GM18498 (cell line): ENCODE data around the gene BABAM2.

Source experiments
- ATAC-seq: cut with Tn5 transposase; IDR thresholded peaks from one replicate; pipeline ENCODE4 v1.9.1; 2021; ENCODE audit warnings: mild to moderate bottlenecking, moderate library complexity; ENCODE audit not compliant: unreplicated experiment

BABAM2 gene

GRCh38 chr2:28269019-28269784 is 378.7 kb downstream of the BABAM2 start:
- no peak for ATAC-seq

- ATAC-seq, result no peak
Observed at GRCh38 chr2:28270456-28271152, 380.1 kb downstream of the BABAM2 start.

- no peak for ATAC-seq
Observed at GRCh38 chr2:28271231-28271918, 380.8 kb downstream of the BABAM2 start.

- no peak for ATAC-seq
Observed at GRCh38 chr2:28271919-28272250, 381.4 kb downstream of the BABAM2 start.

GRCh38 chr2:28273751-28274150 is 383.2 kb downstream of the BABAM2 start:
- ATAC-seq, result no peak

GRCh38 chr2:28274911-28275685 is 384.6 kb downstream of the BABAM2 start:
- ATAC-seq, result no peak

GRCh38 chr2:28276076-28276618 is 385.6 kb downstream of the BABAM2 start:
- ATAC-seq, result peak; percentile 68

GRCh38 chr2:28276807-28277206 is 386.3 kb downstream of the BABAM2 start:
- no peak for ATAC-seq

GRCh38 chr2:28277466-28277865 is 386.9 kb downstream of the BABAM2 start:
- no peak for ATAC-seq

- ATAC-seq, result no peak
Observed at GRCh38 chr2:28279371-28279770, 388.8 kb downstream of the BABAM2 start.

- no peak for ATAC-seq
Observed at GRCh38 chr2:28280619-28281018, 390.1 kb downstream of the BABAM2 start.

GRCh38 chr2:28281739-28282138 is 391.2 kb downstream of the BABAM2 start:
- no peak for ATAC-seq

- no peak for ATAC-seq
Observed at GRCh38 chr2:28282248-28282647, 391.7 kb downstream of the BABAM2 start.

GRCh38 chr2:28282861-28283646 is 392.5 kb downstream of the BABAM2 start:
- no peak for ATAC-seq

- no peak for ATAC-seq
Observed at GRCh38 chr2:28283861-28284260, 393.3 kb downstream of the BABAM2 start.

- ATAC-seq, result no peak
Observed at GRCh38 chr2:28286678-28287077, 396.1 kb downstream of the BABAM2 start.

GRCh38 chr2:28287256-28287915 is 396.9 kb downstream of the BABAM2 start:
- no peak for ATAC-seq

GRCh38 chr2:28288620-28289019 is 398.1 kb downstream of the BABAM2 start:
- ATAC-seq, result no peak

GRCh38 chr2:28291811-28292440 is 401.4 kb downstream of the BABAM2 start:
- no peak for ATAC-seq
